GM20000 (cell line): ENCODE measurements around the gene F7.

Experiments
- DNase-seq: peaks from one replicate; pipeline ENCODE4 v3.0.0; 2012; ENCODE audit warnings: low spot score
- CTCF ChIP-seq: IDR thresholded peaks from 2 replicates; pipeline ENCODE4 v1.5.1; 2012; ENCODE audit warnings: mild to moderate bottlenecking, control low read depth; ENCODE audit errors: extremely low read depth, missing control alignments

F7 gene

GRCh38 chr13:113089693-113090414, 15.7 kb upstream of the F7 start:
- no peak for DNase-seq
- TF ChIP-seq CTCF, result no peak

- no peak for DNase-seq
- no peak for TF ChIP-seq CTCF
Observed at GRCh38 chr13:113090415-113090770, 15.2 kb upstream of the F7 start.

GRCh38 chr13:113090806-113091205, 14.8 kb upstream of the F7 start:
- TF ChIP-seq CTCF, result no peak
- no peak for DNase-seq

- TF ChIP-seq CTCF, result no peak
Observed at GRCh38 chr13:113091211-113091771, 14.3 kb upstream of the F7 start.

GRCh38 chr13:113091891-113092775, 13.5 kb upstream of the F7 start:
- TF ChIP-seq CTCF, result no peak
- no peak for DNase-seq

More at GRCh38 chr13:113091211-113091771, 14.3 kb upstream of the F7 start:
- DNase-seq, result no peak

GRCh38 chr13:113092776-113093579, 12.6 kb upstream of the F7 start:
- no peak for TF ChIP-seq CTCF
- no peak for DNase-seq
